Measurements from ENCODE around the gene SLC16A3.
A peak's percentile ranks its signal among the peaks of the same experiment; 100 is the strongest.
"Not testable (repeated sequence)": the region's sequence is repeated elsewhere in the genome, so short reads cannot be mapped to it uniquely, and the experiment has no call there.

The SLC16A3 gene

GRCh38 chr17:82228842-82229697, at the start of gene SLC16A3:
Gene SLC16A3, plus strand, starts transcription at chr17:82229042. Its CDS starts 6,967 bp downstream, at chr17:82236009.
- no peak for DNase-seq (ENCODE audit: low spot score)

- no peak for DNase-seq (ENCODE audit: low spot score)
Observed at GRCh38 chr17:82179412-82179811, 49.4 kb upstream of the SLC16A3 start.

GRCh38 chr17:82179946-82180475, 48.8 kb upstream of the SLC16A3 start:
- no peak for DNase-seq (ENCODE audit: low spot score)

GRCh38 chr17:82180776-82181528, 47.9 kb upstream of the SLC16A3 start:
- no peak for DNase-seq (ENCODE audit: low spot score)

- no peak for DNase-seq (ENCODE audit: low spot score)
Observed at GRCh38 chr17:82184761-82185160, 44.1 kb upstream of the SLC16A3 start.

- no peak for DNase-seq (ENCODE audit: low spot score)
Observed at GRCh38 chr17:82186221-82186620, 42.6 kb upstream of the SLC16A3 start.

GRCh38 chr17:82187500-82187899, 41.3 kb upstream of the SLC16A3 start:
- DNase-seq (ENCODE audit: low spot score), result no peak

GRCh38 chr17:82188001-82188961, 40.6 kb upstream of the SLC16A3 start:
- DNase-seq (ENCODE audit: low spot score), result no peak

- DNase-seq (ENCODE audit: low spot score), result not testable (repeated sequence)
Observed at GRCh38 chr17:82193050-82193449, 35.8 kb upstream of the SLC16A3 start.

GRCh38 chr17:82193520-82194220, 35.2 kb upstream of the SLC16A3 start:
- DNase-seq (ENCODE audit: low spot score), result peak; percentile 61

GRCh38 chr17:82194765-82195164, 34.1 kb upstream of the SLC16A3 start:
- DNase-seq (ENCODE audit: low spot score), result no peak

GRCh38 chr17:82195675-82196672, 32.9 kb upstream of the SLC16A3 start:
- DNase-seq (ENCODE audit: low spot score), result no peak

- no peak for DNase-seq (ENCODE audit: low spot score)
Observed at GRCh38 chr17:82198092-82198491, 30.8 kb upstream of the SLC16A3 start.

GRCh38 chr17:82199496-82199895, 29.3 kb upstream of the SLC16A3 start:
- no peak for DNase-seq (ENCODE audit: low spot score)

GRCh38 chr17:82200135-82200534, 28.7 kb upstream of the SLC16A3 start:
- DNase-seq (ENCODE audit: low spot score), result no peak

GRCh38 chr17:82200743-82201497, 27.9 kb upstream of the SLC16A3 start:
- no peak for DNase-seq (ENCODE audit: low spot score)

- DNase-seq (ENCODE audit: low spot score), result no peak
Observed at GRCh38 chr17:82201498-82201910, 27.3 kb upstream of the SLC16A3 start.

GRCh38 chr17:82202981-82203380, 25.9 kb upstream of the SLC16A3 start:
- DNase-seq (ENCODE audit: low spot score), result no peak

GRCh38 chr17:82203920-82204319, 24.9 kb upstream of the SLC16A3 start:
- no peak for DNase-seq (ENCODE audit: low spot score)
